Caco-2 (cell line): ENCODE measurements around the gene SNX32. TPM values are rescaled to one million over a fixed set of nuclear protein-coding genes. Genes with fewer than 3 reads are reported as not detected.

ENCODE experiments used
- BruUV-seq: library from RNA; stranded (reverse); fragments of 400-500 nt; replicated peaks from 2 replicates; lab custom pipeline; 2021; lab: Mats Ljungman, UMichigan
- CTCF ChIA-PET: fragments of 300-600 bp; sonication (Branson Sonifier 250); formaldehyde crosslinking; loops from one replicate; lab custom pipeline; 2022; ENCODE audit warnings: antibody characterized with exemption; lab: Charles Lee
- POLR2A ChIA-PET: fragments of 300-600 bp; sonication (Branson Sonifier 250); formaldehyde crosslinking; loops from one replicate; lab custom pipeline; 2022; ENCODE audit warnings: antibody characterized with exemption; lab: Charles Lee
- DNase-seq, 2 experiments: peaks; one replicate each; pipeline versions ENCODE4 v3.0.0 to v3.0.0-alpha.2; 2020 to 2022
- H3K27me3 ChIP-seq: replicated peaks from 2 replicates; pipeline ENCODE4 v1.6.0; 2011; ENCODE audit warnings: low read length; ENCODE audit not compliant: control insufficient read depth, insufficient read depth
- H3K36me3 ChIP-seq: 2 replicates; pipeline ENCODE4 v1.5.1; 2011; ENCODE audit warnings: low read length; ENCODE audit not compliant: control insufficient read depth, insufficient read depth
- H3K4me1 ChIP-seq: fragments of 250-450 bp; sonication (Bioruptor Pico); 2 replicates; pipeline ENCODE4 v1.5.1; 2020; ENCODE audit warnings: mild to moderate bottlenecking
- H3K4me3 ChIP-seq: 2 replicates; pipeline ENCODE4 v1.5.1; 2011; ENCODE audit warnings: low read depth, mild to moderate bottlenecking, control low read depth, low read length
- H3K9me3 ChIP-seq: fragments of 250-450 bp; sonication (Bioruptor Pico); 2 replicates; pipeline ENCODE4 v1.5.1; 2020; ENCODE audit warnings: mild to moderate bottlenecking, moderate library complexity
- H3K27ac Mint-ChIP-seq: one replicate; pipeline ENCODE4 v1.8.0; 2022; ENCODE audit warnings: mixed read lengths; ENCODE audit not compliant: unreplicated experiment
- H3K27me3 Mint-ChIP-seq: one replicate; pipeline ENCODE4 v1.8.0; 2022; ENCODE audit warnings: mixed read lengths; ENCODE audit not compliant: insufficient read depth, unreplicated experiment
- H3K36me3 Mint-ChIP-seq: one replicate; pipeline ENCODE4 v1.8.0; 2022; ENCODE audit warnings: mild to moderate bottlenecking, mixed read lengths; ENCODE audit not compliant: insufficient read depth, unreplicated experiment
- H3K4me1 Mint-ChIP-seq: one replicate; pipeline ENCODE4 v1.8.0; 2022; ENCODE audit warnings: low read depth, mixed read lengths; ENCODE audit not compliant: unreplicated experiment
- H3K4me3 Mint-ChIP-seq: one replicate; pipeline ENCODE4 v1.8.0; 2022; ENCODE audit warnings: mild to moderate bottlenecking, moderate library complexity, mixed read lengths; ENCODE audit not compliant: unreplicated experiment
- H3K9me3 Mint-ChIP-seq: one replicate; pipeline ENCODE4 v1.8.0; 2022; ENCODE audit warnings: mixed read lengths; ENCODE audit not compliant: unreplicated experiment
- intact Hi-C: fragments of 100-400 bp; cut with micrococcal nuclease; formaldehyde crosslinking; loops from one replicate; pipeline ENCODE4 v1.10.0; 2022; ENCODE audit not compliant: unreplicated experiment
- total RNA-seq: library from RNA; stranded (reverse); gene quantifications from 2 replicates; pipeline ENCODE4 v1.2.3, GENCODE V29; 2022
- TF ChIP-seq, protein P1 (sequence below), 2 experiments: fragments of 200-600 bp in 1 of 2; IDR thresholded peaks; 1 replicate in 1 of 2; 2 replicates in 1 of 2; pipeline versions ENCODE4 v1.5.1 to v1.8.0; 2011 to 2022; ENCODE audit warnings: antibody characterized with exemption in 1 of 2, control low read depth in 1 of 2, inconsistent platforms in 1 of 2, low read depth in 1 of 2, low read length in 1 of 2, mild to moderate bottlenecking in 1 of 2, moderate library complexity in 1 of 2; ENCODE audit not compliant: insufficient read depth in 1 of 2, severe bottlenecking in 1 of 2, unreplicated experiment in 1 of 2

Gene SNX32
- total RNA-seq, 1 experiment from 2014 or later = not detected

DNA sequence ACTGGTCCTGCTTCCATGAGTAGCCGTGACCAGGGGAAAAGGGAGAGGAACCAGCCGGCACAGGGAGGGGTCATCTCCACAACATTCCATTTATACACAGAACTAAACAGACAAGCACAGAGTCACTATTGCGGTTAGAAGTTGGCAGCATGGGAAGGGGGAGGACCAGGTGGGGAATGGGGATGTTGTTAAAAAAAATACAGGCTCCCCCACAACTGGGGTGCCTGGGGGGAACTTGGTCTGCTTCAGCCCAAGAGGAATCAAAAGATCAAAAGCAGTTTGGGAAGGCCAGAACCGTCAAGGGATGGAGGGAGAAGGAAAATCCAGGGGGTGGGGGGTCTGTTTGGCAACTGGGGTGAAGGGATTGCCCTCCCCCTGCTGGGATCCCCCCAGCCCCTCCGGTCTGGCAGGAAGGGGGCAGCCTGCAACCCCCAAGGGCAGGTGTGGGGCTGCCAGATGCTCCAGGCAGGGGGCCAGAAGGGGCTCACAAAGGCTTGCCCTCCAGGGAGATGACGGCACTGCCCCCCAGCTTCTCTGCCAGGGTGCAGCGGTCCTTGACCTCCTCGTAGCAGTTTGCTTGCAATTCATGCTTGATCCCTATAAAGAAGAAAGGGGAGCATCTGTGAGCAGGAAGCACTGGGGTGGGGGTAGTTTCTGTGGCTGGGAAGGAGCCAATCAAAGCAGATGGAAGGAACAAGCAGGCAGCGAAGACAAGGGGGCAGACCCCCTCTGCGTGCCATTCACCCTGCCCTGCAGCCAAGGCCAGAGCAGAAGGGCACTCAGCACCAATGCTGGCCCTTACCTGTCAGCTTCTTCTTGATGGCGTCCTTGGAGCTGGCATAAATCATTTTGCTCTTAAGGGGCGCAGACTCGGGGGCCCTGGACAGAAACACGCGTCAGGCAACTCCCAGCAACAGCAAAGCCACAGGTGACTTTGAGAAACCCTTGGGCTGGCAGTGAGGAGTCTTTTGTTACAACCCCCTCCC is 21.4 kb downstream of the SNX32 start:
- TF ChIP-seq, protein P1, sequence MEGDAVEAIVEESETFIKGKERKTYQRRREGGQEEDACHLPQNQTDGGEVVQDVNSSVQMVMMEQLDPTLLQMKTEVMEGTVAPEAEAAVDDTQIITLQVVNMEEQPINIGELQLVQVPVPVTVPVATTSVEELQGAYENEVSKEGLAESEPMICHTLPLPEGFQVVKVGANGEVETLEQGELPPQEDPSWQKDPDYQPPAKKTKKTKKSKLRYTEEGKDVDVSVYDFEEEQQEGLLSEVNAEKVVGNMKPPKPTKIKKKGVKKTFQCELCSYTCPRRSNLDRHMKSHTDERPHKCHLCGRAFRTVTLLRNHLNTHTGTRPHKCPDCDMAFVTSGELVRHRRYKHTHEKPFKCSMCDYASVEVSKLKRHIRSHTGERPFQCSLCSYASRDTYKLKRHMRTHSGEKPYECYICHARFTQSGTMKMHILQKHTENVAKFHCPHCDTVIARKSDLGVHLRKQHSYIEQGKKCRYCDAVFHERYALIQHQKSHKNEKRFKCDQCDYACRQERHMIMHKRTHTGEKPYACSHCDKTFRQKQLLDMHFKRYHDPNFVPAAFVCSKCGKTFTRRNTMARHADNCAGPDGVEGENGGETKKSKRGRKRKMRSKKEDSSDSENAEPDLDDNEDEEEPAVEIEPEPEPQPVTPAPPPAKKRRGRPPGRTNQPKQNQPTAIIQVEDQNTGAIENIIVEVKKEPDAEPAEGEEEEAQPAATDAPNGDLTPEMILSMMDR (IDR thresholded peaks at IDR 0.05; ENCODE audit: insufficient read depth in 1 of 2, low read depth in 1 of 2, low read length in 1 of 2, severe bottlenecking in 1 of 2, unreplicated experiment in 1 of 2) = no peak
- intact Hi-C loops = loop anchor here (5.0 kb wide), 1 partner anchor 203 kb away; no protein-coding TSS in a partner anchor
- peaks cover 11% of the 10 kb centered on the region for H3K4me1 ChIP-seq
- Mint-ChIP-seq H3K4me3 (peak overlapping the region; percentile 68), H3K9me3 (no peaks in the 10 kb centered on the region), H3K27ac (peak overlapping the region; percentile 64), H3K27me3 (no peaks in the 10 kb centered on the region), H3K4me1 (peaks cover 38% of the 10 kb centered on the region), H3K36me3 (peaks cover 91% of the 10 kb centered on the region)
- no peaks in the 10 kb centered on the region for H3K27me3 ChIP-seq
- H3K4me3 ChIP-seq = no peak overlapping the region
- POLR2A ChIA-PET = interaction anchor here (0.6 kb wide), 1 partner anchor 147 kb away, joined by 5 read pairs; the partner anchor contains the start of genes BANF1 and EIF1AD
- BruUV-seq = TSS peak; percentile 45
- 0 out of 2 replicates have a peak, but pooled peaks cover 3% of the 10 kb centered on the region for H3K9me3 ChIP-seq
- peaks cover 12% of the 10 kb centered on the region; the same call in 1 of the 2 replicates for H3K36me3 ChIP-seq
- CTCF ChIA-PET = interaction anchor here (0.6 to 1.0 kb wide), 3 partner anchors 28 to 111 kb away, joined by 3 to 9 read pairs (median 6); partner anchors contain the start of gene FIBP
- peak in 1 of 2 experiments; percentile 29 for DNase-seq

DNA sequence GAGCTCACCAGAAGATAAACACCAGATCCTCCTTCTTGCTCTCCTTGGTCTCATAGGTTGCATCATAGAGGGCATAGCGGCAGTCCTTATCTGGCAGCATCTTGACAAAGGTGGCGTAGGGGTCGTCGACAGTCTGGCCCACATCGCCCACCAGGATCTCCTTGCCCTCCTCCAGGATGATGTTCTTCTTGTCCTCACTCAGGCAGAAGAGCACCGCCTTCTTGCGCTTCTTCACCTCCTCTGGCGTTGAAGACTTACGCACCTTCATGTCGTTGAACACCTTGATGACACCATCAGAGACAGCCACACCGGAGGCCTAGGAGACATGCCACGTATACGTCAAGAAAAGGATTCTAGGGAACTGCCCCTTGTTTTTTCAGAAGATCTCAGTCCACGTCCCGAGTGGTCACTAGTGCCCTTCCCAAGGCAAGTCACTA is 22.2 kb downstream of the SNX32 start:
- 0 out of 2 replicates have a peak, but pooled peaks cover 3% of the 10 kb centered on the region for H3K9me3 ChIP-seq
- ChIA-PET POLR2A (no interaction called here), CTCF (no interaction called here)
- Mint-ChIP-seq H3K4me3 (peak overlapping the region; percentile 97), H3K27ac (peak overlapping the region; percentile 71), H3K27me3 (no peaks in the 10 kb centered on the region), H3K4me1 (peaks cover 40% of the 10 kb centered on the region), H3K9me3 (no peaks in the 10 kb centered on the region), H3K36me3 (peaks cover 94% of the 10 kb centered on the region)
- peaks cover 7% of the 10 kb centered on the region; the same call in 1 of the 2 replicates for H3K4me1 ChIP-seq
- BruUV-seq = no TSS peak
- peaks cover 12% of the 10 kb centered on the region; the same call in 1 of the 2 replicates for H3K36me3 ChIP-seq
- H3K4me3 ChIP-seq = peak overlapping the region; percentile 95; the same call in 1 of the 2 replicates
- peak in 1 of 2 experiments; percentile 27 for DNase-seq
- intact Hi-C loops = loop anchor here (5.0 kb wide), 1 partner anchor 204 kb away; no protein-coding TSS in a partner anchor
- TF ChIP-seq, protein P1 (IDR thresholded peaks at IDR 0.05; ENCODE audit: insufficient read depth in 1 of 2, low read depth in 1 of 2, low read length in 1 of 2, severe bottlenecking in 1 of 2, unreplicated experiment in 1 of 2) = no peak
- no peaks in the 10 kb centered on the region for H3K27me3 ChIP-seq
